HepG2 (cell line): ENCODE data around the gene TGM6. TPM values are rescaled to one million over a fixed set of nuclear protein-coding genes. Genes with fewer than 3 reads are reported as not detected.

Source experiments
- AGO2 ChIP-seq: fragments of 200-400 bp; formaldehyde crosslinking; optimal IDR thresholded peaks from 2 replicates; pipeline ENCODE3; 2017; ENCODE audit warnings: mild to moderate bottlenecking, low read depth, low read length, moderate library complexity
- FOSL1 ChIP-seq: sonication (generic); formaldehyde crosslinking; IDR thresholded peaks from 2 replicates; pipeline ENCODE4 v1.9.0; 2021; ENCODE audit warnings: missing genetic modification reagents, borderline replicate concordance
- GABPA ChIP-seq, 2 experiments: IDR thresholded peaks; 2 replicates each; pipeline ENCODE4 v1.6.1; 2011 to 2016; ENCODE audit warnings: low read depth in 2 of 2, low read length in 1 of 2, missing biosample characterization in 1 of 2, missing genetic modification characterization in 1 of 2
- HNRNPUL1 ChIP-seq: fragments of 200-400 bp; formaldehyde crosslinking; IDR thresholded peaks from 2 replicates; pipeline ENCODE4 v1.6.1; 2017; ENCODE audit warnings: low read depth, mild to moderate bottlenecking, low read length, moderate library complexity
- JUND ChIP-seq: sonication (generic); formaldehyde crosslinking; IDR thresholded peaks from 2 replicates; pipeline ENCODE4 v1.8.0; 2022; ENCODE audit warnings: mild to moderate bottlenecking, missing genetic modification reagents
- MXI1 ChIP-seq: IDR thresholded peaks from 3 replicates; pipeline ENCODE4 v1.6.1; 2012; ENCODE audit warnings: low read depth, low read length, inconsistent platforms, borderline replicate concordance
- PITX1 ChIP-seq: sonication (generic); formaldehyde crosslinking; IDR thresholded peaks from 2 replicates; pipeline ENCODE4 v1.5.1; 2020; ENCODE audit warnings: mild to moderate bottlenecking, missing genetic modification reagents
- RBFOX2 ChIP-seq: fragments of 200-400 bp; formaldehyde crosslinking; IDR thresholded peaks from 2 replicates; pipeline ENCODE4 v1.6.1; 2017; ENCODE audit warnings: low read depth, mild to moderate bottlenecking, low read length
- RELA ChIP-seq: sonication (generic); formaldehyde crosslinking; IDR thresholded peaks from 2 replicates; pipeline ENCODE4 v1.4.0; 2020; ENCODE audit warnings: missing genetic modification reagents
- YEATS4 ChIP-seq: sonication (generic); formaldehyde crosslinking; IDR thresholded peaks from 2 replicates; pipeline ENCODE4 v1.4.0; 2020; ENCODE audit warnings: missing genetic modification reagents, borderline replicate concordance
- ZKSCAN1 ChIP-seq: fragments of 150-350 bp; IDR thresholded peaks from 2 replicates; pipeline ENCODE4 v1.6.1; 2014; ENCODE audit warnings: low read length
- ZNF207 ChIP-seq: fragments of 450-650 bp; IDR thresholded peaks from 2 replicates; pipeline ENCODE4 v1.6.1; 2016; ENCODE audit warnings: antibody characterized with exemption, borderline replicate concordance
- ZNF224 ChIP-seq: sonication (generic); formaldehyde crosslinking; IDR thresholded peaks from 2 replicates; pipeline ENCODE4 v1.5.0; 2020; ENCODE audit warnings: mild to moderate bottlenecking, missing genetic modification reagents
- ZNF337 ChIP-seq: sonication (generic); formaldehyde crosslinking; IDR thresholded peaks from 2 replicates; pipeline ENCODE4 v1.5.1; 2020; ENCODE audit warnings: missing genetic modification reagents, low read depth, mild to moderate bottlenecking, borderline replicate concordance
- ZNF547 ChIP-seq: sonication (generic); formaldehyde crosslinking; IDR thresholded peaks from 2 replicates; pipeline ENCODE4 v1.5.1; 2020; ENCODE audit warnings: mild to moderate bottlenecking, missing genetic modification reagents
- ZNF768 ChIP-seq: sonication (generic); formaldehyde crosslinking; IDR thresholded peaks from 2 replicates; pipeline ENCODE4 v1.4.0; 2020; ENCODE audit warnings: missing genetic modification reagents
- polyA plus RNA-seq, 8 experiments: library from polyadenylated mRNA; depleted of rRNA in 3 of 8; stranded (reverse) in 7 of 8; unstranded in 1 of 8; fragments of >200 nt; fragmentation: Illumina TruSeq in 4 of 8; extraction: Trizol in 4 of 8; gene quantifications; 2 replicates each; pipeline versions ENCODE4 v1.2.1 to v1.2.3, GENCODE V29; 2011 to 2016; ENCODE audit warnings: low read depth in 4 of 8, missing spikeins in 1 of 8, mixed read lengths in 1 of 8; ENCODE audit not compliant: insufficient read depth in 1 of 8
- total RNA-seq, 5 experiments: library from RNA; depleted of rRNA; stranded (reverse); fragments of >200 nt; fragmentation: Illumina TruSeq; extraction: Trizol; gene quantifications; 2 replicates each; pipeline ENCODE4 v1.2.3, GENCODE V29; 2016; ENCODE audit warnings: low read depth in 1 of 5
- TF ChIP-seq, protein P1 (sequence below): sonication (generic); formaldehyde crosslinking; IDR thresholded peaks from 2 replicates; pipeline ENCODE4 v1.4.0; 2020; ENCODE audit warnings: missing genetic modification reagents
- TF ChIP-seq, protein P2 (sequence below): sonication (generic); formaldehyde crosslinking; IDR thresholded peaks from 2 replicates; pipeline ENCODE4 v1.4.0; 2020; ENCODE audit warnings: missing genetic modification reagents
- TF ChIP-seq, protein P3 (sequence below): sonication (generic); formaldehyde crosslinking; IDR thresholded peaks from 2 replicates; pipeline ENCODE4 v1.4.0; 2020; ENCODE audit warnings: missing genetic modification reagents

The TGM6 gene
- total and polyA plus RNA-seq, 2 of the 13 experiments (the other 11 are each of a cell fraction or from before 2014, with no cell fraction given), result not detected

DNA sequence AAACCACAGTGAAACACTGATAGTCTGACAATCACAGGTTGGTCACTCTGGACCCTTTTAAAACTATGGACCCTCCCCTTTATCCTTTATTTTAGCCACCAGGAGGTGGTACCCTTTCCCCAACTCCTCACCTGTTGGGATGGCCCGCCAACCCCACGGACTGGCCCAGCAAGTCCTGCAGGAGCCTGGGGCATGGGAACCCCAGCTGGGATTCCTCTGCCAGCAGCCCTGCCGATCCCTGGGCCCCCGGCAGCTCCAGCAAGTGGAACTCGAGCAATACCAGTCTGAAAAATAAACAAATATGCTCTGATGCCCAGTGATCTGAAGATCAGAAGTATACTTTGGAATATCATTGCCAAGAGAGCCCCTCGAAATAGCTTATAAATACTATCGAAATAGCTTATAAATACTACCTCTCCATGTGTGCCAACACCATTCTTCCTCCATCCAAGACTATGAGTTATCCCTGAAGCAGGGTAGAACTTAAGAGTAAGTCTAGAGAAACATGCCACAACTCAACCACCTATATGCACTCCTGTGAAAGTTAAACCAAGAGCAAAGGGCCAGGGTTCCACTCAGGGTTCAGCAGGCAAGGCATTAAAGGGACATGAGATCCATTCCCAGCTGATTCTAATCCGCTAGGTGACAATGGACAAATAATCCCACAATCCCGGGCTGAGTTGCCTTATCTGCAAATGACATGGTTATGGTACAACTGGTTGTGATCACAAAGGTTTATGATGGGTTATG is 83.1 kb downstream of the TGM6 start (continued):
- TF ChIP-seq, protein P1, sequence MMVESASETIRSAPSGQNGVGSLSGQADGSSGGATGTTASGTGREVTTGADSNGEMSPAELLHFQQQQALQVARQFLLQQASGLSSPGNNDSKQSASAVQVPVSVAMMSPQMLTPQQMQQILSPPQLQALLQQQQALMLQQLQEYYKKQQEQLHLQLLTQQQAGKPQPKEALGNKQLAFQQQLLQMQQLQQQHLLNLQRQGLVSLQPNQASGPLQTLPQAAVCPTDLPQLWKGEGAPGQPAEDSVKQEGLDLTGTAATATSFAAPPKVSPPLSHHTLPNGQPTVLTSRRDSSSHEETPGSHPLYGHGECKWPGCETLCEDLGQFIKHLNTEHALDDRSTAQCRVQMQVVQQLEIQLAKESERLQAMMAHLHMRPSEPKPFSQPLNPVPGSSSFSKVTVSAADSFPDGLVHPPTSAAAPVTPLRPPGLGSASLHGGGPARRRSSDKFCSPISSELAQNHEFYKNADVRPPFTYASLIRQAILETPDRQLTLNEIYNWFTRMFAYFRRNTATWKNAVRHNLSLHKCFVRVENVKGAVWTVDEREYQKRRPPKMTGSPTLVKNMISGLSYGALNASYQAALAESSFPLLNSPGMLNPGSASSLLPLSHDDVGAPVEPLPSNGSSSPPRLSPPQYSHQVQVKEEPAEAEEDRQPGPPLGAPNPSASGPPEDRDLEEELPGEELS (CRISPR knock-in tag), result no peak
- no peak for TF ChIP-seq HNRNPUL1
- TF ChIP-seq ZNF207, result no peak
- TF ChIP-seq RBFOX2, result 0 out of 2 replicates have a peak, but pooled peaks have one; percentile 22
- no peak for TF ChIP-seq FOSL1 (CRISPR knock-in tag)
- peak; percentile 64 for TF ChIP-seq AGO2
- no peak for TF ChIP-seq MXI1
- no peak for TF ChIP-seq ZNF768 (CRISPR knock-in tag)
- no peak for TF ChIP-seq ZNF337 (CRISPR knock-in tag)
- TF ChIP-seq ZNF224 (CRISPR knock-in tag), result no peak
- no peak for TF ChIP-seq JUND (CRISPR knock-in tag)
- no peak for TF ChIP-seq ZNF547 (CRISPR knock-in tag)
- no peak for TF ChIP-seq GABPA (IDR thresholded peaks at IDR 0.05; ENCODE audit: low read depth, low read length)
- peak; percentile 24; the same call in 1 of the 2 replicates for TF ChIP-seq GABPA (CRISPR knock-in tag; IDR thresholded peaks at IDR 0.05; ENCODE audit: low read depth)
- TF ChIP-seq RELA (CRISPR knock-in tag), result no peak
- no peak for TF ChIP-seq ZKSCAN1
- TF ChIP-seq, protein P2, sequence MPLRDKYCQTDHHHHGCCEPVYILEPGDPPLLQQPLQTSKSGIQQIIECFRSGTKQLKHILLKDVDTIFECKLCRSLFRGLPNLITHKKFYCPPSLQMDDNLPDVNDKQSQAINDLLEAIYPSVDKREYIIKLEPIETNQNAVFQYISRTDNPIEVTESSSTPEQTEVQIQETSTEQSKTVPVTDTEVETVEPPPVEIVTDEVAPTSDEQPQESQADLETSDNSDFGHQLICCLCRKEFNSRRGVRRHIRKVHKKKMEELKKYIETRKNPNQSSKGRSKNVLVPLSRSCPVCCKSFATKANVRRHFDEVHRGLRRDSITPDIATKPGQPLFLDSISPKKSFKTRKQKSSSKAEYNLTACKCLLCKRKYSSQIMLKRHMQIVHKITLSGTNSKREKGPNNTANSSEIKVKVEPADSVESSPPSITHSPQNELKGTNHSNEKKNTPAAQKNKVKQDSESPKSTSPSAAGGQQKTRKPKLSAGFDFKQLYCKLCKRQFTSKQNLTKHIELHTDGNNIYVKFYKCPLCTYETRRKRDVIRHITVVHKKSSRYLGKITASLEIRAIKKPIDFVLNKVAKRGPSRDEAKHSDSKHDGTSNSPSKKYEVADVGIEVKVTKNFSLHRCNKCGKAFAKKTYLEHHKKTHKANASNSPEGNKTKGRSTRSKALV (CRISPR knock-in tag), result no peak
- TF ChIP-seq YEATS4 (CRISPR knock-in tag), result no peak
- TF ChIP-seq PITX1 (CRISPR knock-in tag), result no peak
- TF ChIP-seq, protein P3, sequence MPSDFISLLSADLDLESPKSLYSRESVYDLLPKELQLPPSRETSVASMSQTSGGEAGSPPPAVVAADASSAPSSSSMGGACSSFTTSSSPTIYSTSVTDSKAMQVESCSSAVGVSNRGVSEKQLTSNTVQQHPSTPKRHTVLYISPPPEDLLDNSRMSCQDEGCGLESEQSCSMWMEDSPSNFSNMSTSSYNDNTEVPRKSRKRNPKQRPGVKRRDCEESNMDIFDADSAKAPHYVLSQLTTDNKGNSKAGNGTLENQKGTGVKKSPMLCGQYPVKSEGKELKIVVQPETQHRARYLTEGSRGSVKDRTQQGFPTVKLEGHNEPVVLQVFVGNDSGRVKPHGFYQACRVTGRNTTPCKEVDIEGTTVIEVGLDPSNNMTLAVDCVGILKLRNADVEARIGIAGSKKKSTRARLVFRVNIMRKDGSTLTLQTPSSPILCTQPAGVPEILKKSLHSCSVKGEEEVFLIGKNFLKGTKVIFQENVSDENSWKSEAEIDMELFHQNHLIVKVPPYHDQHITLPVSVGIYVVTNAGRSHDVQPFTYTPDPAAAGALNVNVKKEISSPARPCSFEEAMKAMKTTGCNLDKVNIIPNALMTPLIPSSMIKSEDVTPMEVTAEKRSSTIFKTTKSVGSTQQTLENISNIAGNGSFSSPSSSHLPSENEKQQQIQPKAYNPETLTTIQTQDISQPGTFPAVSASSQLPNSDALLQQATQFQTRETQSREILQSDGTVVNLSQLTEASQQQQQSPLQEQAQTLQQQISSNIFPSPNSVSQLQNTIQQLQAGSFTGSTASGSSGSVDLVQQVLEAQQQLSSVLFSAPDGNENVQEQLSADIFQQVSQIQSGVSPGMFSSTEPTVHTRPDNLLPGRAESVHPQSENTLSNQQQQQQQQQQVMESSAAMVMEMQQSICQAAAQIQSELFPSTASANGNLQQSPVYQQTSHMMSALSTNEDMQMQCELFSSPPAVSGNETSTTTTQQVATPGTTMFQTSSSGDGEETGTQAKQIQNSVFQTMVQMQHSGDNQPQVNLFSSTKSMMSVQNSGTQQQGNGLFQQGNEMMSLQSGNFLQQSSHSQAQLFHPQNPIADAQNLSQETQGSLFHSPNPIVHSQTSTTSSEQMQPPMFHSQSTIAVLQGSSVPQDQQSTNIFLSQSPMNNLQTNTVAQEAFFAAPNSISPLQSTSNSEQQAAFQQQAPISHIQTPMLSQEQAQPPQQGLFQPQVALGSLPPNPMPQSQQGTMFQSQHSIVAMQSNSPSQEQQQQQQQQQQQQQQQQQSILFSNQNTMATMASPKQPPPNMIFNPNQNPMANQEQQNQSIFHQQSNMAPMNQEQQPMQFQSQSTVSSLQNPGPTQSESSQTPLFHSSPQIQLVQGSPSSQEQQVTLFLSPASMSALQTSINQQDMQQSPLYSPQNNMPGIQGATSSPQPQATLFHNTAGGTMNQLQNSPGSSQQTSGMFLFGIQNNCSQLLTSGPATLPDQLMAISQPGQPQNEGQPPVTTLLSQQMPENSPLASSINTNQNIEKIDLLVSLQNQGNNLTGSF (CRISPR knock-in tag), result no peak
